Gastrocnemius medialis (tissue), 4 donors: ENCODE measurements around the gene CSH2.
"Not testable (repeated sequence)": the region's sequence is repeated elsewhere in the genome, so short reads cannot be mapped to it uniquely, and the experiment has no call there.

Source experiments
- POLR2A ChIP-seq, 2 donors: fragments of 450-650 bp; IDR thresholded peaks; one replicate each; pipeline ENCODE4 v1.6.1; 2017; ENCODE audit warnings: antibody characterized with exemption in 2 of 2, mild to moderate bottlenecking in 2 of 2, moderate library complexity in 2 of 2
- TF ChIP-seq, protein P1 (sequence below), 5 experiments: fragments of 450-650 bp in 3 of 5; fragments of 200-600 bp in 2 of 5; sonication (generic) in 2 of 5; IDR thresholded peaks in 4 of 5; conservative IDR thresholded peaks in 1 of 5; 1 replicate in 4 of 5; 2 replicates in 1 of 5; pipeline ENCODE4 v1.5.1; 2016 to 2019; ENCODE audit warnings: antibody characterized with exemption in 5 of 5, mild to moderate bottlenecking in 3 of 5, moderate library complexity in 3 of 5

DNA sequence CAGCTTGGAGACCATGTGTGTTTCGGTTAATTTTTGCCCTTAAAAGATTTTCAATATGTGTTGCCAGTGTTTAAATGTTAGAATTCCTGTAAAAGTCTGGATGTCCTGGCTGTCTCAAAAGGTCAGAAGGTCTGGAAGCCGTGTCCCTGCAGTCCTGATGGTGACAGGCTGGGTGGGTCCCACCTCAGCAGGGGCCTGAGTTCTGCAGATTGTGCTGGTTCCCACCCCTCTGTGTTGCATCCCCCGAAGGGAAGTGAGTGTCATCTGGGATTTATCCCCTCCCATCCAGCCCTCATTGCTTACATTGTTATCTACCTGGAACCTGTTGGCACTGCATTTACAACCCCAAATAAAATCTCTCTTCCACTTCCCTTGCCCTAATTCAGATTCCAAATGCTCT is 20.5 kb upstream of the CSH2 start:
- TF ChIP-seq, protein P1, sequence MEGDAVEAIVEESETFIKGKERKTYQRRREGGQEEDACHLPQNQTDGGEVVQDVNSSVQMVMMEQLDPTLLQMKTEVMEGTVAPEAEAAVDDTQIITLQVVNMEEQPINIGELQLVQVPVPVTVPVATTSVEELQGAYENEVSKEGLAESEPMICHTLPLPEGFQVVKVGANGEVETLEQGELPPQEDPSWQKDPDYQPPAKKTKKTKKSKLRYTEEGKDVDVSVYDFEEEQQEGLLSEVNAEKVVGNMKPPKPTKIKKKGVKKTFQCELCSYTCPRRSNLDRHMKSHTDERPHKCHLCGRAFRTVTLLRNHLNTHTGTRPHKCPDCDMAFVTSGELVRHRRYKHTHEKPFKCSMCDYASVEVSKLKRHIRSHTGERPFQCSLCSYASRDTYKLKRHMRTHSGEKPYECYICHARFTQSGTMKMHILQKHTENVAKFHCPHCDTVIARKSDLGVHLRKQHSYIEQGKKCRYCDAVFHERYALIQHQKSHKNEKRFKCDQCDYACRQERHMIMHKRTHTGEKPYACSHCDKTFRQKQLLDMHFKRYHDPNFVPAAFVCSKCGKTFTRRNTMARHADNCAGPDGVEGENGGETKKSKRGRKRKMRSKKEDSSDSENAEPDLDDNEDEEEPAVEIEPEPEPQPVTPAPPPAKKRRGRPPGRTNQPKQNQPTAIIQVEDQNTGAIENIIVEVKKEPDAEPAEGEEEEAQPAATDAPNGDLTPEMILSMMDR (IDR thresholded peaks at IDR 0.05 in 4 of 5, conservative IDR thresholded peaks at IDR 0.05 in 1 of 5) = not testable (repeated sequence)
- not testable (repeated sequence) for TF ChIP-seq POLR2A (IDR thresholded peaks at IDR 0.05)
